WTC11 (cell line): ENCODE data around the gene EIF4H. TPM values are rescaled to one million over a fixed set of nuclear protein-coding genes. Genes with fewer than 3 reads are reported as not detected.

Experiments
- ATAC-seq: fragments of 200-7000 bp; cut with Tn5 transposase; 2 replicates; pipeline ENCODE4 v1.10.0; 2021; ENCODE audit warnings: mild to moderate bottlenecking, moderate library complexity
- CTCF ChIA-PET: fragments of 300-600 bp; sonication (Branson Sonifier 250); formaldehyde crosslinking; loops from one replicate; lab custom pipeline; 2021; ENCODE audit warnings: antibody characterized with exemption; lab: Charles Lee
- POLR2A ChIA-PET: fragments of 350-600 bp; sonication (Branson Sonifier 250); formaldehyde crosslinking; loops from one replicate; lab custom pipeline; 2021; ENCODE audit warnings: antibody characterized with exemption; lab: Charles Lee
- DNase-seq: peaks from one replicate; pipeline ENCODE4 v3.0.0; 2021; ENCODE audit warnings: low spot score
- H3K27ac Mint-ChIP-seq: 2 replicates; pipeline ENCODE4 v1.8.0; 2021; ENCODE audit warnings: mixed read lengths
- H3K27me3 Mint-ChIP-seq: 2 replicates; pipeline ENCODE4 v1.8.0; 2021; ENCODE audit warnings: low read depth, mild to moderate bottlenecking, moderate library complexity, mixed read lengths
- H3K36me3 Mint-ChIP-seq: 2 replicates; pipeline ENCODE4 v1.8.0; 2021; ENCODE audit warnings: mixed read lengths
- H3K4me1 Mint-ChIP-seq: 2 replicates; pipeline ENCODE4 v1.8.0; 2022; ENCODE audit warnings: mixed read lengths
- H3K4me3 Mint-ChIP-seq: 2 replicates; pipeline ENCODE4 v1.8.0; 2021; ENCODE audit warnings: mild to moderate bottlenecking, moderate library complexity, mixed read lengths
- H3K9me3 Mint-ChIP-seq: 2 replicates; pipeline ENCODE4 v1.8.0; 2021; ENCODE audit warnings: mixed read lengths
- ATF1 ChIP-seq: sonication (generic); formaldehyde crosslinking; IDR thresholded peaks from 2 replicates; pipeline ENCODE4 v1.8.1; 2023; ENCODE audit warnings: mild to moderate bottlenecking, moderate library complexity, missing genetic modification reagents
- CBFB ChIP-seq: sonication (generic); formaldehyde crosslinking; IDR thresholded peaks from 2 replicates; pipeline ENCODE4 v1.8.1; 2022; ENCODE audit warnings: mild to moderate bottlenecking, low read depth, missing genetic modification reagents
- CREB1 ChIP-seq: sonication (generic); formaldehyde crosslinking; IDR thresholded peaks from 2 replicates; pipeline ENCODE4 v1.8.0; 2023; ENCODE audit warnings: mild to moderate bottlenecking, missing genetic modification reagents
- EMX1 ChIP-seq: fragments of 250-450 bp; sonication (Bioruptor Pico); IDR thresholded peaks from 2 replicates; pipeline ENCODE4 v1.8.0; 2021; ENCODE audit warnings: mild to moderate bottlenecking
- ETV6 ChIP-seq: sonication (generic); formaldehyde crosslinking; IDR thresholded peaks from 2 replicates; pipeline ENCODE4 v1.8.1; 2022; ENCODE audit warnings: mild to moderate bottlenecking, missing genetic modification reagents
- FOXK1 ChIP-seq: sonication (generic); formaldehyde crosslinking; IDR thresholded peaks from 2 replicates; pipeline ENCODE4 v1.8.0; 2022; ENCODE audit warnings: mild to moderate bottlenecking, moderate library complexity, missing genetic modification reagents
- GTF2I ChIP-seq: fragments of 250-450 bp; sonication (Bioruptor Pico); conservative IDR thresholded peaks from 2 replicates; pipeline ENCODE4 v1.4.0; 2021; ENCODE audit warnings: mild to moderate bottlenecking
- JUN ChIP-seq: sonication (generic); formaldehyde crosslinking; IDR thresholded peaks from 2 replicates; pipeline ENCODE4 v1.8.0; 2023; ENCODE audit warnings: mild to moderate bottlenecking, missing genetic modification reagents
- NFYB ChIP-seq: sonication (generic); formaldehyde crosslinking; conservative IDR thresholded peaks from 2 replicates; pipeline ENCODE4 v1.8.0; 2022; ENCODE audit warnings: low read depth, missing genetic modification reagents
- PRRX2 ChIP-seq: fragments of 250-450 bp; sonication (Bioruptor Pico); IDR thresholded peaks from 2 replicates; pipeline ENCODE4 v1.8.0; 2021; ENCODE audit warnings: mild to moderate bottlenecking
- SMAD4 ChIP-seq: sonication (generic); formaldehyde crosslinking; IDR thresholded peaks from 2 replicates; pipeline ENCODE4 v1.8.0; 2022; ENCODE audit warnings: mild to moderate bottlenecking, missing genetic modification reagents
- SOX15 ChIP-seq: fragments of 250-450 bp; sonication (Bioruptor Pico); IDR thresholded peaks from 2 replicates; pipeline ENCODE4 v1.9.0; 2021; ENCODE audit warnings: mild to moderate bottlenecking
- TEAD1 ChIP-seq: sonication (generic); formaldehyde crosslinking; IDR thresholded peaks from 2 replicates; pipeline ENCODE4 v1.8.0; 2022; ENCODE audit warnings: mild to moderate bottlenecking, missing genetic modification reagents
- ZNF138 ChIP-seq: sonication (generic); formaldehyde crosslinking; conservative IDR thresholded peaks from 2 replicates; pipeline ENCODE4 v1.8.1; 2022; ENCODE audit warnings: mild to moderate bottlenecking, moderate library complexity, missing genetic modification reagents
- ZNF219 ChIP-seq: sonication (generic); formaldehyde crosslinking; IDR thresholded peaks from 2 replicates; pipeline ENCODE4 v1.8.0; 2023; ENCODE audit warnings: missing genetic modification reagents, mild to moderate bottlenecking, borderline replicate concordance
- ZNF416 ChIP-seq: fragments of 250-450 bp; sonication (Bioruptor Pico); IDR thresholded peaks from 2 replicates; pipeline ENCODE4 v1.9.0; 2021; ENCODE audit warnings: mild to moderate bottlenecking, inconsistent platforms
- ZNF671 ChIP-seq: fragments of 250-450 bp; sonication (Bioruptor Pico); IDR thresholded peaks from 2 replicates; pipeline ENCODE4 v1.8.0; 2021; ENCODE audit warnings: mild to moderate bottlenecking
- total RNA-seq: library from RNA; stranded (reverse); gene quantifications from 3 replicates; pipeline ENCODE4 v1.2.3, GENCODE V29; 2021
- TF ChIP-seq, protein P1 (sequence below): fragments of 250-450 bp; sonication (Bioruptor Pico); IDR thresholded peaks from 2 replicates; pipeline ENCODE4 v2.1.2; 2022; ENCODE audit warnings: mild to moderate bottlenecking, moderate library complexity
- TF ChIP-seq, protein P2 (sequence below): fragments of 250-450 bp; sonication (Bioruptor Pico); IDR thresholded peaks from 2 replicates; pipeline ENCODE4 v1.9.0; 2021; ENCODE audit warnings: moderate library complexity, mild to moderate bottlenecking, inconsistent platforms, borderline replicate concordance
- TF ChIP-seq, protein P3 (sequence below): fragments of 250-450 bp; sonication (Bioruptor Pico); conservative IDR thresholded peaks from 2 replicates; pipeline ENCODE4 v1.9.0; 2021; ENCODE audit warnings: mild to moderate bottlenecking
- TF ChIP-seq, protein P4 (sequence below): sonication (generic); formaldehyde crosslinking; IDR thresholded peaks from 2 replicates; pipeline ENCODE4 v1.8.1; 2022; ENCODE audit warnings: low read depth, mild to moderate bottlenecking, moderate library complexity, missing genetic modification reagents, borderline replicate concordance
- TF ChIP-seq, protein P5 (sequence below): sonication (generic); formaldehyde crosslinking; IDR thresholded peaks from 2 replicates; pipeline ENCODE4 v1.8.1; 2023; ENCODE audit warnings: mild to moderate bottlenecking, missing genetic modification reagents

The EIF4H gene
- total RNA-seq, 1 experiment from 2014 or later = 355 TPM

DNA sequence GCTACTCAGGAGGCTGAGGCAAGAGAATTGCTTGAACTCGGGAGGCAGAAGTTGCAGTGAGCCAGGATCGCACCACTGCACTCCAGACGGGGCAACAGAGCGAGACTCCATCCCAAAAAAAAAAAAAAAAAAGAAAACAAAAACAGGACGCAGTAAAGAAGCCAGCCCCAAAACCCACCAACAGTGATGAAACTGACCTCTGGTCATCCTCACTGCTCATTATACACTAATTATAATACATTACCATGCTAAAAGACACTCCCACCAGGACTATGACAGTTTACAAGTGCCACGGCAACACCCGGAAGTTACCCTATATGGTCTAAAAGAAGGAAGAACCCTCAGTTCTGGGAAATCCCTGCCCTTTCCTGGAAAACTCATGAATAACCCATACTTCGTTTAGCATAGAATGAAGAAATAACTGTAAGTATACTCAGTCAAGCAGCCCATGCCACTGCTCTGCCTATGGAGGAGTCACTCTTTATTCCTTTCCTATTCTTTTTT, 40.0 kb upstream of the EIF4H start:
- peaks cover 27% of the 10 kb centered on the region for H3K4me1 Mint-ChIP-seq
- POLR2A ChIA-PET = interaction anchor here (0.6 kb wide), 1 partner anchor 258 kb away, joined by 6 read pairs; no protein-coding TSS in a partner anchor
- no peaks in the 10 kb centered on the region for H3K9me3 Mint-ChIP-seq
- peak overlapping the region; percentile 33; the same call in 1 of the 2 replicates for H3K27ac Mint-ChIP-seq
- ATAC-seq (no peak), DNase-seq (no peak)
- no peaks in the 10 kb centered on the region for H3K36me3 Mint-ChIP-seq
- CTCF ChIA-PET = interaction anchor here (0.7 kb wide), 1 partner anchor 49 kb away, joined by 3 read pairs; no protein-coding TSS in a partner anchor
- TF ChIP-seq ETV6 (CRISPR knock-in tag) = no peak
- no peak for TF ChIP-seq GTF2I (CRISPR knock-in tag)
- no peak for TF ChIP-seq CREB1 (CRISPR knock-in tag)
- TF ChIP-seq PRRX2 (CRISPR knock-in tag) = no peak
- TF ChIP-seq ZNF138 = no peak
- no peak for TF ChIP-seq ZNF671 (CRISPR knock-in tag)
- TF ChIP-seq EMX1 (CRISPR knock-in tag) = no peak
- H3K27me3 Mint-ChIP-seq = no peaks in the 10 kb centered on the region; the same call in 1 of the 2 replicates
- no peak overlapping the region for H3K4me3 Mint-ChIP-seq

DNA sequence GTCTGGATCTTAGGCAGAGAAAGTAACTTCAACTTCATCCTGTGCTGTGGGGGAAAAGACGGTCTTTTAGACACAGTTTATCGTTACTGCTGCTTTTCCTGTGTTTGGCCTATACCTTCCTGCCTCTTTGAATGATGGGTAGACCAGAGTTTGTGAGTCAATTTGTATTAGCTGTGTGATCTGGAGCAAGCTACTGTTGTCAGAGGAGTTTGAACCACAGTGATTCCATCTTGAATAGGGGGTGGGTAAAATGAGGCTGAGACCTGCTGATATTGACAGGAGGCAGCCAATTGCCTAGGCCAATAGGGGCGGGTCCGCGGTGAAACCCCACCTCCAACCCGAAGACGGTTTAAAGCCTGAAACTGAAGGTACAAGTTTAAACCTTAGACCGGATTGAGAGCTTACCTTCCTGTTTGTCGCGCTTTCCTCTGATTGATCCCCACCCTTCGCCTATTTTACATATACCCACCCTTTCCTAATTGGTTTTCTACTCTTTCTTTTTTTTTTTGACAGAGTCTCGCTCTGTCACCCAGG, 35.8 kb upstream of the EIF4H start:
- Mint-ChIP-seq H3K4me3 (peak overlapping the region; percentile 63), H3K4me1 (peaks cover 37% of the 10 kb centered on the region), H3K27ac (peak overlapping the region; percentile 91), H3K9me3 (no peaks in the 10 kb centered on the region), H3K36me3 (no peaks in the 10 kb centered on the region), H3K27me3 (no peaks in the 10 kb centered on the region)
- no peak for TF ChIP-seq GTF2I (CRISPR knock-in tag)
- TF ChIP-seq, protein P1, sequence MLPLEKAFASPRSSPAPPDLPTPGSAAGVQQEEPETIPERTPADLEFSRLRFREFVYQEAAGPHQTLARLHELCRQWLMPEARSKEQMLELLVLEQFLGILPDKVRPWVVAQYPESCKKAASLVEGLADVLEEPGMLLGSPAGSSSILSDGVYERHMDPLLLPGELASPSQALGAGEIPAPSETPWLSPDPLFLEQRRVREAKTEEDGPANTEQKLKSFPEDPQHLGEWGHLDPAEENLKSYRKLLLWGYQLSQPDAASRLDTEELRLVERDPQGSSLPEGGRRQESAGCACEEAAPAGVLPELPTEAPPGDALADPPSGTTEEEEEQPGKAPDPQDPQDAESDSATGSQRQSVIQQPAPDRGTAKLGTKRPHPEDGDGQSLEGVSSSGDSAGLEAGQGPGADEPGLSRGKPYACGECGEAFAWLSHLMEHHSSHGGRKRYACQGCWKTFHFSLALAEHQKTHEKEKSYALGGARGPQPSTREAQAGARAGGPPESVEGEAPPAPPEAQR (CRISPR knock-in tag) = peak; percentile 89
- peak; percentile 69 for DNase-seq
- ChIA-PET POLR2A (interaction anchor here (0.5 to 1.1 kb wide), 7 partner anchors 16 to 232 kb away, joined by 3 read pairs; partner anchors contain the start of gene EIF4H), CTCF (interaction anchor here (0.6 to 2.7 kb wide), 16 partner anchors 9 to 560 kb away, joined by 3 to 12 read pairs (median 4); partner anchors contain the start of genes LIMK1 and TBL2)
- peak; percentile 64 for ATAC-seq

DNA sequence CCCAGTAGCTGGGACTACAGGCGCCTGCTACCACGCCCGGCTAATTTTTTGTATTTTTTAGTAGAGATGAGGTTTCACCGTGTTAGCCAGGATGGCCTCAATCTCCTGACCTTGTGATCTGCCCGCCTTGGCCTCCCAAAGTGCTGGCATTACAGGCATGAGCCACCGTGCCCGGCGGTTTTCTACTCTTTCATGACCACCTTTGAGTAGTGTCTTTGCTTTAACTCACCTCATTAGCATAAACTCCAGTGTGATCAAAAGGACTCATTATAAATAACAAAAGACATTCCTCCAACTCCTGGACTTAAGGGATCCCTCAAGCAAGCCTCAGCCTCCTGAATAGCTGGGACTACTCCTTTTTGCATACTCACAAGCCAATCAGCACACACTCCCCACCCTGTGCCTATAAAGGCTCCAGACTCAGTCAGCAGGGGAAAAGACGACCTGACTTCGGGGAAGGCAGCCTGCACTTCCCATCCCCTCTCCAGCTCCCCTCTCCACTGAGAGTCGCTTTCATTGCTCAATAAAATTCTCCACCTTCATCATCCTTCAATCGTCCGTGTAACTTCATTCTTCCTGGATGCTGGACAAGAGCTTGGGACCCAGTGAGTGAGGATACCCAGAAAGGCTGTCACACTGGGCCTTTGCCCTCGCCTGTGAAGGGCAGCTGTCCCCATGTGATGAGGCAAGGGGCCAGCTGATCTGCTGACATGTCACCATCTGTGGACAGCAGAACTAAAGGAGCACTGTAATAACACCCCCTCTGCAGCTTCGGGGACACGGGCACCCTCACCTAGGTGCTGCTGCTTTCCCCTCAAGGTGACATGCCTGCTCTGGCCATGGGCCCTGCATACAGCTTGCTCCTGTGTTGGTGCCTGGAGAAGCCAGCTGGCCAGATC, 35.0 kb upstream of the EIF4H start:
- Mint-ChIP-seq H3K27me3 (no peaks in the 10 kb centered on the region), H3K4me1 (peaks cover 32% of the 10 kb centered on the region), H3K9me3 (no peaks in the 10 kb centered on the region), H3K4me3 (peak overlapping the region; percentile 63), H3K36me3 (no peaks in the 10 kb centered on the region), H3K27ac (peak overlapping the region; percentile 91)
- DNase-seq = peak; percentile 61
- ChIA-PET POLR2A (interaction anchor here (0.5 to 1.1 kb wide), 6 partner anchors 22 to 232 kb away, joined by 3 read pairs; no protein-coding TSS in a partner anchor), CTCF (interaction anchor here (0.6 to 2.7 kb wide), 17 partner anchors 10 to 381 kb away, joined by 3 to 12 read pairs (median 4); partner anchors contain the start of gene LIMK1)
- peak; percentile 94 for ATAC-seq
- 0 out of 2 replicates have a peak, but pooled peaks have one; percentile 44 for TF ChIP-seq TEAD1
- TF ChIP-seq, protein P2, sequence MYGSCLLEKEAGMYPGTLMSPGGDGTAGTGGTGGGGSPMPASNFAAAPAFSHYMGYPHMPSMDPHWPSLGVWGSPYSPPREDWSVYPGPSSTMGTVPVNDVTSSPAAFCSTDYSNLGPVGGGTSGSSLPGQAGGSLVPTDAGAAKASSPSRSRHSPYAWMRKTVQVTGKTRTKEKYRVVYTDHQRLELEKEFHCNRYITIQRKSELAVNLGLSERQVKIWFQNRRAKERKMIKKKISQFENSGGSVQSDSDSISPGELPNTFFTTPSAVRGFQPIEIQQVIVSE (CRISPR knock-in tag) = no peak
- no peak for TF ChIP-seq ZNF416
- TF ChIP-seq, protein P3, sequence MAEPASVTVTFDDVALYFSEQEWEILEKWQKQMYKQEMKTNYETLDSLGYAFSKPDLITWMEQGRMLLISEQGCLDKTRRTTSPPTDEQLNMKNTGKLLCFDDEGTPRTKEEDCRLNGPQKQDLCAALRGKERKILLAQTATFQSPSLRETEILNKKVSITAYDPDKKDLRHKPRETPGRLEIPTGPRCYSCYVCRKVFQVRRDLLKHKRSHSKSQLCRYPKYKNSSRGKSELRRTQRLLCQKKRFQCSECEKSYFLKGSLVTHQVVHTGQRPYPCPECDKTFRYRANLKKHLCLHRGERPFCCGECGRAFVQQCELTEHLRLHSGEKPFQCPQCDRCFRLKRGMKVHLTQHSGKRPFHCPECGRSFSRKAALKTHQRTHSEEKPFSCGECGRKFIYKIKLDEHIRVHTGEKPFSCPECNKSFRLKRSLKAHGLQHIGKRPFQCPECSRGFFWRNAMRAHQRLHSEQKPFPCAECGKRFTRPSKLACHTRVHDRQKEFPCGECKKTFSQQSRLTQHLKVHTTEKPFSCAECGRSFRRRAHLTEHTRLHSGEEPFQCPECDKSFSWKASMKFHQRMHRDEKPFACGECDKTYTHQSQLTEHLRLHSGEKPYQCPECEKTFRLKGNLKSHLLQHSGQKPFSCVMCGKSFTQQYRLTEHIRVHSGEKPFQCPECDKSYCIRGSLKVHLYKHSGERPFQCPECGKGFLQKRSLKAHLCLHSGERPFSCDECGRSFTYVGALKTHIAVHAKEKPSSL (CRISPR knock-in tag) = no peak
- no peak for TF ChIP-seq SMAD4 (CRISPR knock-in tag)
- TF ChIP-seq, protein P4, sequence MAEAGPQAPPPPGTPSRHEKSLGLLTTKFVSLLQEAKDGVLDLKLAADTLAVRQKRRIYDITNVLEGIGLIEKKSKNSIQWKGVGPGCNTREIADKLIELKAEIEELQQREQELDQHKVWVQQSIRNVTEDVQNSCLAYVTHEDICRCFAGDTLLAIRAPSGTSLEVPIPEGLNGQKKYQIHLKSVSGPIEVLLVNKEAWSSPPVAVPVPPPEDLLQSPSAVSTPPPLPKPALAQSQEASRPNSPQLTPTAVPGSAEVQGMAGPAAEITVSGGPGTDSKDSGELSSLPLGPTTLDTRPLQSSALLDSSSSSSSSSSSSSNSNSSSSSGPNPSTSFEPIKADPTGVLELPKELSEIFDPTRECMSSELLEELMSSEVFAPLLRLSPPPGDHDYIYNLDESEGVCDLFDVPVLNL (CRISPR knock-in tag) = no peak
- TF ChIP-seq SOX15 = no peak
- no peak for TF ChIP-seq CBFB (CRISPR knock-in tag)
- TF ChIP-seq, protein P5, sequence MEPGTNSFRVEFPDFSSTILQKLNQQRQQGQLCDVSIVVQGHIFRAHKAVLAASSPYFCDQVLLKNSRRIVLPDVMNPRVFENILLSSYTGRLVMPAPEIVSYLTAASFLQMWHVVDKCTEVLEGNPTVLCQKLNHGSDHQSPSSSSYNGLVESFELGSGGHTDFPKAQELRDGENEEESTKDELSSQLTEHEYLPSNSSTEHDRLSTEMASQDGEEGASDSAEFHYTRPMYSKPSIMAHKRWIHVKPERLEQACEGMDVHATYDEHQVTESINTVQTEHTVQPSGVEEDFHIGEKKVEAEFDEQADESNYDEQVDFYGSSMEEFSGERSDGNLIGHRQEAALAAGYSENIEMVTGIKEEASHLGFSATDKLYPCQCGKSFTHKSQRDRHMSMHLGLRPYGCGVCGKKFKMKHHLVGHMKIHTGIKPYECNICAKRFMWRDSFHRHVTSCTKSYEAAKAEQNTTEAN (CRISPR knock-in tag) = no peak
- TF ChIP-seq ATF1 (CRISPR knock-in tag) = no peak
- no peak for TF ChIP-seq ZNF219 (CRISPR knock-in tag)
- no peak for TF ChIP-seq JUN
- 0 out of 2 replicates have a peak, but pooled peaks have one; percentile 18 for TF ChIP-seq FOXK1
- TF ChIP-seq NFYB (CRISPR knock-in tag) = peak; percentile 38; the same call in 1 of the 2 replicates
